HCT116 (cell line): ENCODE measurements around the gene NFE2L3. TPM values are rescaled to one million over a fixed set of nuclear protein-coding genes. Genes with fewer than 3 reads are reported as not detected.
A peak's percentile ranks its signal among the peaks of the same experiment; 100 is the strongest.

Experiments
- ATAC-seq: fragments of 200-7000 bp; cut with Tn5 transposase; 2 replicates; pipeline ENCODE4 v1.9.1; 2020; ENCODE audit warnings: mild to moderate bottlenecking, moderate library complexity
- BruUV-seq: library from RNA; stranded (reverse); fragments of 400-500 nt; replicated peaks from 2 replicates; lab custom pipeline; 2021; lab: Mats Ljungman, UMichigan
- CTCF ChIA-PET: fragments of 300-600 bp; sonication (Branson Sonifier 250); formaldehyde crosslinking; loops from one replicate; lab custom pipeline; 2021; ENCODE audit warnings: antibody characterized with exemption; lab: Charles Lee
- POLR2A ChIA-PET: fragments of 300-600, 350-600 bp; sonication (Branson Sonifier 250); formaldehyde crosslinking; loops from one replicate; lab custom pipeline; 2021; ENCODE audit warnings: antibody characterized with exemption; lab: Charles Lee
- RAD21 ChIA-PET, 2 experiments: fragments of 300-600 bp; sonication (Branson Sonifier 250); formaldehyde crosslinking; loops; one replicate each; lab custom pipeline; 2023; ENCODE audit warnings: low total read pairs in 2 of 2; ENCODE audit not compliant: uncharacterized antibody in 2 of 2, unreplicated experiment in 2 of 2, low non-redundant PET in 1 of 2; lab: Charles Lee
- DNase-seq: peaks from one replicate; pipeline ENCODE4 v3.0.0-alpha.2; 2010; ENCODE audit warnings: low read depth, low spot score
- H2AFZ ChIP-seq: fragments of 200-600 bp; shearing (Covaris generic), sonication (generic); 2 replicates; pipeline ENCODE4 v1.6.1; 2017; ENCODE audit warnings: low read depth, mixed run types, mixed read lengths, antibody characterized with exemption, low read length; ENCODE audit not compliant: poor library complexity, severe bottlenecking
- H3K27ac ChIP-seq: 2 replicates; pipeline ENCODE4 v1.5.1; 2012; ENCODE audit warnings: low read depth, low read length
- H3K27me3 ChIP-seq: fragments of 200-600 bp; sonication (generic); 2 replicates; pipeline ENCODE4 v1.6.1; 2016; ENCODE audit warnings: mixed run types, low read length, mixed read lengths; ENCODE audit not compliant: insufficient read depth
- H3K36me3 ChIP-seq, 2 experiments: fragments of 200-500 bp in 1 of 2; fragments of 200-600 bp in 1 of 2; sonication (Bioruptor generic) in 1 of 2; sonication (generic) in 1 of 2; 2 replicates each; pipeline versions ENCODE4 v1.5.1 to v1.6.1; 2014 to 2016; ENCODE audit warnings: low read length in 2 of 2, inconsistent platforms in 1 of 2, mixed read lengths in 1 of 2, mixed run types in 1 of 2; ENCODE audit not compliant: insufficient read depth in 2 of 2, control insufficient read depth in 1 of 2
- H3K4me1 ChIP-seq, 2 experiments: fragments of 200-600 bp in 1 of 2; sonication (generic) in 1 of 2; 2 replicates each; pipeline versions ENCODE4 v1.5.1 to v1.6.1; 2012 to 2017; ENCODE audit warnings: low read length in 2 of 2, inconsistent platforms in 1 of 2, mild to moderate bottlenecking in 1 of 2, mixed read lengths in 1 of 2, mixed run types in 1 of 2, moderate library complexity in 1 of 2; ENCODE audit not compliant: insufficient read depth in 2 of 2, control insufficient read depth in 1 of 2
- H3K4me2 ChIP-seq: fragments of 200-600 bp; sonication (generic); 2 replicates; pipeline ENCODE4 v1.6.1; 2017; ENCODE audit warnings: mixed run types, low read length, mixed read lengths
- H3K4me3 ChIP-seq, 2 experiments: fragments of 200-600 bp in 1 of 2; sonication (generic) in 1 of 2; replicated peaks in 1 of 2; 2 replicates each; pipeline ENCODE4 v1.5.1; 2011 to 2016; ENCODE audit warnings: low read length in 2 of 2, control low read depth in 1 of 2, low read depth in 1 of 2, mild to moderate bottlenecking in 1 of 2, mixed read lengths in 1 of 2, mixed run types in 1 of 2
- H3K79me2 ChIP-seq: fragments of 200-600 bp; sonication (generic); 2 replicates; pipeline ENCODE4 v1.6.1; 2017; ENCODE audit warnings: mild to moderate bottlenecking, mixed run types, low read length, moderate library complexity, mixed read lengths; ENCODE audit not compliant: insufficient read depth
- H3K9ac ChIP-seq: fragments of 200-600 bp; sonication (generic); 2 replicates; pipeline ENCODE4 v1.6.1; 2016; ENCODE audit warnings: low read length, mixed read lengths
- H3K9me2 ChIP-seq: fragments of 200-600 bp; sonication (generic), shearing (Covaris generic); 2 replicates; pipeline ENCODE4 v1.6.1; 2017; ENCODE audit warnings: mixed run types, mild to moderate bottlenecking, moderate library complexity; ENCODE audit not compliant: insufficient read depth
- H3K9me3 ChIP-seq, 2 experiments: fragments of 200-500 bp in 1 of 2; fragments of 200-600 bp in 1 of 2; sonication (Bioruptor generic) in 1 of 2; sonication (generic) in 1 of 2; 2 replicates each; pipeline ENCODE4 v1.6.1; 2014 to 2017; ENCODE audit warnings: low read length in 2 of 2, mixed read lengths in 2 of 2, inconsistent platforms in 1 of 2, low read depth in 1 of 2, mild to moderate bottlenecking in 1 of 2, mixed run types in 1 of 2, moderate library complexity in 1 of 2; ENCODE audit not compliant: control insufficient read depth in 1 of 2, insufficient read depth in 1 of 2
- H4K20me1 ChIP-seq: fragments of 200-600 bp; sonication (generic), shearing (Covaris generic); 2 replicates; pipeline ENCODE4 v1.6.1; 2017; ENCODE audit warnings: mixed run types, mild to moderate bottlenecking, moderate library complexity; ENCODE audit not compliant: insufficient read depth
- EGR1 ChIP-seq: IDR thresholded peaks from 2 replicates; pipeline ENCODE4 v1.6.1; 2012; ENCODE audit warnings: low read depth
- POLR2A ChIP-seq: IDR thresholded peaks from 2 replicates; pipeline ENCODE4 v1.7.0; 2011; ENCODE audit warnings: borderline replicate concordance; ENCODE audit not compliant: insufficient read depth, insufficient read length; ENCODE audit errors: extremely low read depth
- POLR2AphosphoS5 ChIP-seq: IDR thresholded peaks from 2 replicates; pipeline ENCODE4 v1.6.1; 2011; ENCODE audit warnings: mild to moderate bottlenecking, low read depth, low read length, moderate library complexity
- RAD21 ChIP-seq: IDR thresholded peaks from 2 replicates; pipeline ENCODE4 v1.6.1; 2012; ENCODE audit warnings: low read depth, mild to moderate bottlenecking
- REST ChIP-seq: IDR thresholded peaks from 2 replicates; pipeline ENCODE4 v1.6.1; 2012; ENCODE audit warnings: low read depth
- SRF ChIP-seq: IDR thresholded peaks from 2 replicates; pipeline ENCODE4 v1.6.1; 2012; ENCODE audit warnings: low read depth
- TCF7L2 ChIP-seq: IDR thresholded peaks from 2 replicates; pipeline ENCODE4 v1.7.0; 2011; ENCODE audit warnings: borderline replicate concordance, inconsistent platforms; ENCODE audit not compliant: insufficient read depth, insufficient read length; ENCODE audit errors: extremely low read depth
- ZBTB33 ChIP-seq: IDR thresholded peaks from 2 replicates; pipeline ENCODE4 v1.6.1; 2011; ENCODE audit warnings: mild to moderate bottlenecking, low read length, moderate library complexity; ENCODE audit not compliant: insufficient replicate concordance; ENCODE audit errors: extremely low read depth
- intact Hi-C: fragments of 100-400 bp; cut with micrococcal nuclease; formaldehyde crosslinking; loops from 2 replicates; pipeline ENCODE4 v1.10.0; 2022
- total RNA-seq: library from RNA; stranded (reverse); gene quantifications from one replicate; pipeline ENCODE4 v1.2.1, GENCODE V29; 2021; ENCODE audit not compliant: unreplicated experiment
- TF ChIP-seq, protein P1 (sequence below): IDR thresholded peaks from 2 replicates; pipeline ENCODE4 v1.6.1; 2012

The NFE2L3 gene
- total RNA-seq, 1 experiment from 2014 or later, result 27.0 TPM

DNA sequence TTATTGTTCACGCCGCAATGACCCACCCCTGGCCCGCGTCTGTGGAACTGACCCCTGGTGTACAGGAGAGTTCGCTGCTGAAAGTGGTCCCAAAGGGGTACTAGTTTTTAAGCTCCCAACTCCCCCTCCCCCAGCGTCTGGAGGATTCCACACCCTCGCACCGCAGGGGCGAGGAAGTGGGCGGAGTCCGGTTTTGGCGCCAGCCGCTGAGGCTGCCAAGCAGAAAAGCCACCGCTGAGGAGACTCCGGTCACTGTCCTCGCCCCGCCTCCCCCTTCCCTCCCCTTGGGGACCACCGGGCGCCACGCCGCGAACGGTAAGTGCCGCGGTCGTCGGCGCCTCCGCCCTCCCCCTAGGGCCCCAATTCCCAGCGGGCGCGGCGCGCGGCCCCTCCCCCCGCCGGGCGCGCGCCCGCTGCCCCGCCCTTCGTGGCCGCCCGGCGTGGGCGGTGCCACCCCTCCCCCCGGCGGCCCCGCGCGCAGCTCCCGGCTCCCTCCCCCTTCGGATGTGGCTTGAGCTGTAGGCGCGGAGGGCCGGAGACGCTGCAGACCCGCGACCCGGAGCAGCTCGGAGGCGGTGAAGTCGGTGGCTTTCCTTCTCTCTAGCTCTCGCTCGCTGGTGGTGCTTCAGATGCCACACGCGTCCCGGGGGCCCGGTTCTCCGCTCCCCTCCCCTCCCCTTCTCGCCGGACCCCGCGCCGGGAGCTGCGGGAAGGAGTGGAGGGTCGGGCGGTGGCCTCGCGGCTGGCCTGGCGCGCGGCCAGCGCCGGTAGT, 49.4 kb downstream of the NFE2L3 start, which contains the start of gene CBX3:
TSS of gene CBX3 (plus strand) at position 499 of the 772 bp plus-strand sequence. CDS start 1,254 bp downstream, outside the sequence.
- peaks cover 13 to 39% of the 10 kb centered on the region in 2 experiments for H3K4me1 ChIP-seq
- intact Hi-C loops, result loop anchor here (5.0 to 10.0 kb wide), 3 partner anchors 73 to 961 kb away; no protein-coding TSS in a partner anchor
- TF ChIP-seq POLR2A (peak; percentile 79), RAD21 (no peak), SRF (no peak), POLR2AphosphoS5 (peak; percentile 80), EGR1 (peak; percentile 83), TCF7L2 (peak; percentile 25), REST (no peak), ZBTB33 (no peak)
- TF ChIP-seq, protein P1, sequence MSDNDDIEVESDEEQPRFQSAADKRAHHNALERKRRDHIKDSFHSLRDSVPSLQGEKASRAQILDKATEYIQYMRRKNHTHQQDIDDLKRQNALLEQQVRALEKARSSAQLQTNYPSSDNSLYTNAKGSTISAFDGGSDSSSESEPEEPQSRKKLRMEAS, result peak; percentile 63
- CTCF ChIA-PET, result interaction anchor here (1.7 kb wide), 1 partner anchor 110 kb away, joined by 5 read pairs; no protein-coding TSS in a partner anchor
- RAD21 ChIA-PET, result no interaction called here
- H3K79me2 ChIP-seq, result peaks cover 90% of the 10 kb centered on the region
- H3K4me3 ChIP-seq, result peak within 1 kb of the TSS; percentile 68 to 93
- peak; percentile 61 for ATAC-seq
- H3K9ac ChIP-seq, result peak within 1 kb of the TSS; percentile 84
- H3K9me2 ChIP-seq, result no peaks in the 10 kb centered on the region
- BruUV-seq, result no TSS peak
- peaks cover 63% of the 10 kb centered on the region for H4K20me1 ChIP-seq
- peaks cover 42 to 65% of the 10 kb centered on the region in 2 experiments for H3K36me3 ChIP-seq
- POLR2A ChIA-PET, result interaction anchor here (0.5 to 1.6 kb wide), 5 partner anchors 13 to 307 kb away, joined by 3 to 7 read pairs (median 3); no protein-coding TSS in a partner anchor
- peak; percentile 69 for DNase-seq
- H2AFZ ChIP-seq, result no peak within 1 kb of the TSS
- no peaks in the 10 kb centered on the region for H3K9me3 ChIP-seq
- peak within 1 kb of the TSS; percentile 81 for H3K4me2 ChIP-seq
- peak within 1 kb of the TSS; percentile 97 for H3K27ac ChIP-seq
- H3K27me3 ChIP-seq, result no peaks in the 10 kb centered on the region
